K562 (cell line): Measurements from ENCODE around the gene LGR6. TPM values are rescaled to one million over a fixed set of nuclear protein-coding genes. Genes with fewer than 3 reads are reported as not detected.

ENCODE experiments used
- CC2D1A ChIP-seq: fragments of 450-650 bp; IDR thresholded peaks from 2 replicates; pipeline ENCODE4 v1.6.1; 2017; ENCODE audit warnings: mild to moderate bottlenecking
- DACH1 ChIP-seq: fragments of 450-650 bp; IDR thresholded peaks from 2 replicates; pipeline ENCODE4 v1.6.1; 2018; ENCODE audit not compliant: partially characterized antibody
- E2F3 ChIP-seq: fragments of 250-450 bp; sonication (Bioruptor Pico); IDR thresholded peaks from 2 replicates; pipeline ENCODE4 v1.4.0; 2020; ENCODE audit warnings: mild to moderate bottlenecking
- ELK3 ChIP-seq: fragments of 450-650 bp; formaldehyde crosslinking; IDR thresholded peaks from 2 replicates; pipeline ENCODE4 v1.4.0; 2020; ENCODE audit warnings: mild to moderate bottlenecking
- ETV1 ChIP-seq: fragments of 450-650 bp; conservative IDR thresholded peaks from 2 replicates; pipeline ENCODE4 v1.6.1; 2016; ENCODE audit warnings: missing genetic modification characterization, control low read depth, low read depth, missing compliant biosample characterization
- GABPB2 ChIP-seq: fragments of 250-450 bp; sonication (Bioruptor Pico); conservative IDR thresholded peaks from 2 replicates; pipeline ENCODE4 v1.5.1; 2021; ENCODE audit warnings: mild to moderate bottlenecking
- HDAC8 ChIP-seq: fragments of 450-650 bp; IDR thresholded peaks from 2 replicates; pipeline ENCODE4 v1.6.1; 2016; ENCODE audit warnings: mild to moderate bottlenecking, missing genetic modification characterization, moderate library complexity, missing compliant biosample characterization
- HDGF ChIP-seq: fragments of 450-650 bp; IDR thresholded peaks from 2 replicates; pipeline ENCODE4 v1.6.1; 2016
- NCOR1 ChIP-seq: fragments of 450-650 bp; IDR thresholded peaks from 2 replicates; pipeline ENCODE4 v1.6.1; 2016; ENCODE audit warnings: mild to moderate bottlenecking, moderate library complexity
- PTBP1 ChIP-seq: fragments of 200-400 bp; formaldehyde crosslinking; IDR thresholded peaks from 2 replicates; pipeline ENCODE4 v1.6.1; 2017; ENCODE audit warnings: low read depth, low read length
- ZEB2 ChIP-seq: fragments of 450-650 bp; IDR thresholded peaks from 2 replicates; pipeline ENCODE4 v1.6.1; 2016
- ZNF41 ChIP-seq: fragments of 250-450 bp; sonication (Bioruptor Pico); conservative IDR thresholded peaks from 2 replicates; pipeline ENCODE4 v1.4.0; 2020; ENCODE audit warnings: mild to moderate bottlenecking
- ZNF766 ChIP-seq: fragments of 200-800 bp; sonication (Bioruptor generic); conservative IDR thresholded peaks from 2 replicates; pipeline ENCODE4 v1.6.1; 2016; ENCODE audit warnings: missing genetic modification characterization, missing compliant biosample characterization
- polyA plus RNA-seq, 8 experiments: library from polyadenylated mRNA; depleted of rRNA in 4 of 8; stranded (reverse) in 5 of 8; unstranded in 3 of 8; fragments of >200 nt; fragmentation: Nextera tagmentation in 2 of 8; fragmentation: Illumina TruSeq in 1 of 8; extraction: Ambion mirVana in 2 of 8; extraction: Trizol in 1 of 8; gene quantifications; 2 replicates each; pipeline versions ENCODE4 v1.2.1 to v1.2.3, GENCODE V29; 2011 to 2014; ENCODE audit warnings: inconsistent platforms in 1 of 8, missing spikeins in 1 of 8
- total RNA-seq, 7 experiments: library from RNA; depleted of rRNA in 6 of 7; stranded (reverse); fragments of >200 nt in 6 of 7; fragmentation: Illumina TruSeq in 2 of 7; extraction: Trizol in 2 of 7; gene quantifications; 2 replicates each; pipeline versions ENCODE4 v1.2.1 to v1.2.3, GENCODE V29; 2011 to 2021; ENCODE audit warnings: low replicate concordance in 1 of 7
- TF ChIP-seq, protein P1 (sequence below): sonication (generic); formaldehyde crosslinking; IDR thresholded peaks from 2 replicates; pipeline ENCODE4 v1.8.0; 2022; ENCODE audit warnings: mild to moderate bottlenecking, low read depth, missing genetic modification reagents
- TF ChIP-seq, protein P2 (sequence below), 2 experiments: fragments of 150-350 bp in 1 of 2; IDR thresholded peaks; 2 replicates each; pipeline ENCODE4 v1.6.1; 2012 to 2016; ENCODE audit warnings: low read depth in 2 of 2, low read length in 2 of 2, mild to moderate bottlenecking in 1 of 2, moderate library complexity in 1 of 2
- TF ChIP-seq, protein P3 (sequence below): conservative IDR thresholded peaks from 2 replicates; pipeline ENCODE4 v1.6.1; 2011; ENCODE audit warnings: low read depth, mild to moderate bottlenecking, low read length; ENCODE audit not compliant: control insufficient read depth

Gene LGR6
- total and polyA plus RNA-seq, 9 of the 15 experiments (the other 6 are each of a cell fraction or from before 2014, with no cell fraction given): 0.01 to 0.54 (median 0.17) TPM; not detected in 1

- TF ChIP-seq GABPB2 (CRISPR knock-in tag): 0 out of 2 replicates have a peak, but pooled peaks have one; percentile 31
- no peak for TF ChIP-seq HDGF
- 0 out of 2 replicates have a peak, but pooled peaks have one; percentile 39 for TF ChIP-seq HDAC8 (tag)
- TF ChIP-seq, protein P1, sequence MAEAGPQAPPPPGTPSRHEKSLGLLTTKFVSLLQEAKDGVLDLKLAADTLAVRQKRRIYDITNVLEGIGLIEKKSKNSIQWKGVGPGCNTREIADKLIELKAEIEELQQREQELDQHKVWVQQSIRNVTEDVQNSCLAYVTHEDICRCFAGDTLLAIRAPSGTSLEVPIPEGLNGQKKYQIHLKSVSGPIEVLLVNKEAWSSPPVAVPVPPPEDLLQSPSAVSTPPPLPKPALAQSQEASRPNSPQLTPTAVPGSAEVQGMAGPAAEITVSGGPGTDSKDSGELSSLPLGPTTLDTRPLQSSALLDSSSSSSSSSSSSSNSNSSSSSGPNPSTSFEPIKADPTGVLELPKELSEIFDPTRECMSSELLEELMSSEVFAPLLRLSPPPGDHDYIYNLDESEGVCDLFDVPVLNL: no peak; the same call in 1 of the 2 replicates
- TF ChIP-seq ZNF41 (CRISPR knock-in tag): no peak
- TF ChIP-seq, protein P2, sequence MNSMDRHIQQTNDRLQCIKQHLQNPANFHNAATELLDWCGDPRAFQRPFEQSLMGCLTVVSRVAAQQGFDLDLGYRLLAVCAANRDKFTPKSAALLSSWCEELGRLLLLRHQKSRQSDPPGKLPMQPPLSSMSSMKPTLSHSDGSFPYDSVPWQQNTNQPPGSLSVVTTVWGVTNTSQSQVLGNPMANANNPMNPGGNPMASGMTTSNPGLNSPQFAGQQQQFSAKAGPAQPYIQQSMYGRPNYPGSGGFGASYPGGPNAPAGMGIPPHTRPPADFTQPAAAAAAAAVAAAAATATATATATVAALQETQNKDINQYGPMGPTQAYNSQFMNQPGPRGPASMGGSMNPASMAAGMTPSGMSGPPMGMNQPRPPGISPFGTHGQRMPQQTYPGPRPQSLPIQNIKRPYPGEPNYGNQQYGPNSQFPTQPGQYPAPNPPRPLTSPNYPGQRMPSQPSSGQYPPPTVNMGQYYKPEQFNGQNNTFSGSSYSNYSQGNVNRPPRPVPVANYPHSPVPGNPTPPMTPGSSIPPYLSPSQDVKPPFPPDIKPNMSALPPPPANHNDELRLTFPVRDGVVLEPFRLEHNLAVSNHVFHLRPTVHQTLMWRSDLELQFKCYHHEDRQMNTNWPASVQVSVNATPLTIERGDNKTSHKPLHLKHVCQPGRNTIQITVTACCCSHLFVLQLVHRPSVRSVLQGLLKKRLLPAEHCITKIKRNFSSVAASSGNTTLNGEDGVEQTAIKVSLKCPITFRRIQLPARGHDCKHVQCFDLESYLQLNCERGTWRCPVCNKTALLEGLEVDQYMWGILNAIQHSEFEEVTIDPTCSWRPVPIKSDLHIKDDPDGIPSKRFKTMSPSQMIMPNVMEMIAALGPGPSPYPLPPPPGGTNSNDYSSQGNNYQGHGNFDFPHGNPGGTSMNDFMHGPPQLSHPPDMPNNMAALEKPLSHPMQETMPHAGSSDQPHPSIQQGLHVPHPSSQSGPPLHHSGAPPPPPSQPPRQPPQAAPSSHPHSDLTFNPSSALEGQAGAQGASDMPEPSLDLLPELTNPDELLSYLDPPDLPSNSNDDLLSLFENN (IDR thresholded peaks at IDR 0.05; ENCODE audit: low read depth in 2 of 2, low read length in 2 of 2): 0 out of 4 replicates have a peak, but pooled peaks of 1 of the 2 experiments have one; percentile 13
- peak; percentile 63; the same call in 1 of the 2 replicates for TF ChIP-seq ZNF766 (CRISPR knock-in tag)
- no peak for TF ChIP-seq CC2D1A
- TF ChIP-seq NCOR1: peak; percentile 62
- no peak for TF ChIP-seq ELK3 (CRISPR knock-in tag)
- TF ChIP-seq PTBP1: peak; percentile 83; the same call in 1 of the 2 replicates
- TF ChIP-seq, protein P3, sequence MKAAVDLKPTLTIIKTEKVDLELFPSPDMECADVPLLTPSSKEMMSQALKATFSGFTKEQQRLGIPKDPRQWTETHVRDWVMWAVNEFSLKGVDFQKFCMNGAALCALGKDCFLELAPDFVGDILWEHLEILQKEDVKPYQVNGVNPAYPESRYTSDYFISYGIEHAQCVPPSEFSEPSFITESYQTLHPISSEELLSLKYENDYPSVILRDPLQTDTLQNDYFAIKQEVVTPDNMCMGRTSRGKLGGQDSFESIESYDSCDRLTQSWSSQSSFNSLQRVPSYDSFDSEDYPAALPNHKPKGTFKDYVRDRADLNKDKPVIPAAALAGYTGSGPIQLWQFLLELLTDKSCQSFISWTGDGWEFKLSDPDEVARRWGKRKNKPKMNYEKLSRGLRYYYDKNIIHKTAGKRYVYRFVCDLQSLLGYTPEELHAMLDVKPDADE: no peak
- TF ChIP-seq ZEB2: peak; percentile 34; the same call in 1 of the 2 replicates
- TF ChIP-seq ETV1 (tag): no peak
- 0 out of 2 replicates have a peak, but pooled peaks have one; percentile 10 for TF ChIP-seq E2F3 (CRISPR knock-in tag)
- no peak for TF ChIP-seq DACH1
These were observed 34.6 kb upstream of the LGR6 start (continued) for GRCh38 chr1:202158810-202159533.
